Activated CD8-positive, alpha-beta memory T cell treated with anti-CD3 and anti-CD28 coated beads for 1 hour (primary cell): ENCODE measurements around the gene QRSL1.
"Not testable (repeated sequence)": the region's sequence is repeated elsewhere in the genome, so short reads cannot be mapped to it uniquely, and the experiment has no call there.

Experiments
- DNase-seq, 2 donors: peaks; one replicate each; pipeline ENCODE4 v3.0.0-alpha.2; 2020; ENCODE audit warnings: low read depth in 1 of 2; ENCODE audit errors: extremely low read depth in 1 of 2

Gene QRSL1, protein sequence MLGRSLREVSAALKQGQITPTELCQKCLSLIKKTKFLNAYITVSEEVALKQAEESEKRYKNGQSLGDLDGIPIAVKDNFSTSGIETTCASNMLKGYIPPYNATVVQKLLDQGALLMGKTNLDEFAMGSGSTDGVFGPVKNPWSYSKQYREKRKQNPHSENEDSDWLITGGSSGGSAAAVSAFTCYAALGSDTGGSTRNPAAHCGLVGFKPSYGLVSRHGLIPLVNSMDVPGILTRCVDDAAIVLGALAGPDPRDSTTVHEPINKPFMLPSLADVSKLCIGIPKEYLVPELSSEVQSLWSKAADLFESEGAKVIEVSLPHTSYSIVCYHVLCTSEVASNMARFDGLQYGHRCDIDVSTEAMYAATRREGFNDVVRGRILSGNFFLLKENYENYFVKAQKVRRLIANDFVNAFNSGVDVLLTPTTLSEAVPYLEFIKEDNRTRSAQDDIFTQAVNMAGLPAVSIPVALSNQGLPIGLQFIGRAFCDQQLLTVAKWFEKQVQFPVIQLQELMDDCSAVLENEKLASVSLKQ

DNA sequence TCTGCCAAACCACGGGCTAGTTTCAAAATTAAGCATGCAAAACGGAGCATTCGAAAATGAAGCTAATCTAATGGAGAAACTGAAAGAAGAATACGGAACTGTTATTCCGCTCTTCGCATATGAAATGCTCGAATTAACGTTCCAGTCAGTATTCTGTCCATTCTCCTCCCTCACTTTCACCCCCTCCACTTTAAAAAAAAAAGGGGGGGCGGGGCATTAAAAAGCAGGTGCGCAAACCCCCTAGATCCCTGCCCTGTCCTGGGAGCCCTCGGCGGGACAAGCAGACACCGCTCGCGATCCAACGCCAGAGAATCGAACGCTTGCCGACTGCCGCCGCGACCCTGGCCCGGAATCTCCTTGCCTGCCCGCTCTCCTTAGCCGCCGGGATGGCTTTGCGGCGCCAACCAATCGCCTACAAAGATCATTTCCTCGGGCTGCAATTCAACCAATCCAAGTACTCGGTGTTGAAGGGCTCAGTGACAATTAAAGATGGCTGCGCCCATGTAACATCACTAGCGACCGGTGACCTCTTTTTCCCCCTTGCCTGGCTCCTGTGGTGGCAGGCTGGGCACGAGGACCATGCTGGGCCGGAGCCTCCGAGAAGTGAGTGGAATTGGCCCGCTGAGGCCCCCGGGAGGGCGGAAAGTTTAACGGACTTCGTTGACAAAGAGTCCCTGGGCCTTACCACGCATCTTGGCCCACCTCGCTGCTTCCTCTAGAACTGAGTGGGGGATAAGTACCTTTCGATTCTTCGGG lies at the start of gene QRSL1, which contains the start of gene RTN4IP1:
TSS of gene QRSL1 (plus strand) at position 476 of the 756 bp plus-strand sequence. CDS start at position 580, 104 bp downstream.
TSS of gene RTN4IP1 (minus strand) at position 396 of the 756 bp plus-strand sequence. CDS start 477 bp downstream, outside the sequence.
- DNase-seq = peak; percentile 58 to 63

DNA sequence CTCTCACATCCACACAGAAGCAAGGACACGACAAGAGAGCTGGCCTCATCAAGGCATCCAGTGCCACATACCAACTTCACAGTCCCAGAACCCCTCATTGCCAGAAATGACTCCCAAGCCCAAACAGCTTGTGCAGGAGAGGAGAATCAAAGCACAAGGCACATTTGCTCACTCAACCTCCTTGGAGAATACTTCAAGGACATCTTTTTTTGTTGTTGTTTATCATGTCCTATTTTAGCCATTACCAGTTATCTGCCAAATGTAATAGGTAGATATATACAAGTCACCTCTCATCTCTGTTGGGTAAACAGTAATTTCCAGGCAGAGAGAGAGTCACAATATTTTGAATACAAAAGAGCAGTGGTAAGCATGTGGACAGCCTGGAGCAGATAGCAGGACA lies 47.9 kb upstream of the QRSL1 start:
- no peak for DNase-seq

DNA sequence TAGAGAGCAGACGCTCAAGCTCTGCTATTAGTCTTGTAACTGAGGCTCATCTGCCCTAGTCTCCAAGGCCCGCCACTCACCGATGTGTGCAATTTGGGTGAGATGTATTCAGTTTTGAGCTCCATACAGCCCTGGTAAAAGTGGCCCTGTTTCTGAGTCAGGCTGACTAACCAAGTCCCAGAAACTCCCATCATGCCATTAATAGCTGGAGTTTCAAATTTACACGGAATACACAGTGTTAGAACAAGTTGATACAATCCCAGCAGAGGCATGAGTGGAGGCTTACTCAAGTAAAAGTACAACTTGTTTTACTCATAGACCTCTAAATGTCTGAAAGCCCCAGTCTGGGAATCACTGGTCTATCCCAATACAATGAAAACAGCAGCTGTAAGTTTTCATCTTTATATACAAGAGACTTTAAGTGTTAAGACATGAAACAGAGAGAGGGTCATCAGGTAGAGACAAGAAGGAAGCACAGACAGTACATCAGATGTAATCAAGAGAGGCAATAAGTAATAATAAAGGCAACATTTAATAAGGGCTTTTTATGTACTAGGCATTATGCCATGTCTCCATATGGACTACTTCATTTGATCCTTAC lies 42.5 kb upstream of the QRSL1 start:
- no peak for DNase-seq

DNA sequence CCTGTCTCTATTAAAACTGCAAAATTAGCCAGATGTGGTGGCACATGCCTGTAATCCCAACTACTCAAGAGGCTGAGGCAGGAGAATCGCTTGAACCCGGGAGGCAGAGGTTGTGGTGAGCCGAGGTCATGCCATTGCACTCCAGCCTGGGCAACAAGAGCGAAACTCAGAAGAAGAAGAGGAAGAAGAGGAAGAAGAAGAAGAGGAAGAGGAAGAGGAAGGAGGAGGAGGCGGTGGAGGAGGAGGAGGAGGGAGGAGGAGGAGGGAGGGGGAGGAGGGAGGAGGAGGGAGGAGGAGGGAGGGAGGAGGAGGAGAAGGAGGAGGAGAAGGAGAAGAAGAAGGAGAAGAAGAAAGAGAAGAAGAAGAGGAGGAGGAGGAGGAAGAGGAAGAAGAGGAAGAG lies 40.4 kb upstream of the QRSL1 start:
- not testable (repeated sequence) for DNase-seq

DNA sequence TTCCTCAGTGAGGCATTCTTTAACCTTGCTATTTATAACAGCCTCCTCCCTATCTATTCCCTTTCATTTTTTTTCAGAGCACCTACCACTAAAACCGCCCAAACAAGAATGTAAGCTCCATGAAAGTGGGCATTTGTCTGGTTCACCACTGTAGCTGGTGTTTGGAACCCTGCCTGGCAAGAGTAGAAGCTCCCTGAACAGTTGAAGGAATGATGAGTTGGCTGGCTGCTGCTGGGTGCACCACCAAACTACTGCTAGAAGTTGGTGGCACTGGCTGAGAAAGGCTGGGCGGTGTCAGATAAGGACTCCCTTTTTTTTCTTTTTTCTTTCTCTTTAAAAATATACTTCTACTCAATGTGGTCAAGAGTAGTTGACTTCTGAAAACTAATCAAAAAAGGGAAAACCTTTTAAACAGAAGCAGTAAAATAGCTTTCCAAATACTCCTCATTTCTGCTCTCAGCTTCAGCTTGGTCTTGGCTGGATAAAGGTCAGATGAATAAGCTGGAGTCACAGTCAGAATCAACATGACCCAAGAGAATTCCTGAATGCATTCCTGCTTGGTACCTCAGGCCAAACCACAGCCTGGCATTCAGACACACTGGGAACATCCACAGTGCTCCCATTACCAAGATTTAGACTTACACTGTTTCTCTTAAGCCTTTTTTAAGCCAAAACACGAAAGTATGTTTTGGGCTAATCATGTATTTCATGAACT lies 38.1 kb upstream of the QRSL1 start:
- DNase-seq = no peak

DNA sequence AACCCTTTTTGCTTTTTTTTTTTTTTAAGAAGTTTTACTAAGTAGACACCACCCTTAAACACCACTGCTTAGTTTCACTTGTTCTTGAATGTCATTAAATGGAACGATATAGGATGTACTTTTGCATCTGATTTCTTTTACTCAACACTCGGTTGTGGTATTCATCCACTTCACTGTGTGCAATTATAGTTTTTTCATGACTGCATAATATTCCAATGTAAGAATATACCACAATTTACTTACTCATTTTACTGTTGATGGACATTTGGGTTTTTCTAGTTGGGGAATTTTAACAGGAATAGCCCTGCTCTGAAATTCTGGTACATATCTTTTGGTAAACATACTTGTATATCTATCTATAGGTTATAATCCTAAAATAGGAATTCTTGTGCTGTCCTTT lies 29.9 kb upstream of the QRSL1 start:
- no peak for DNase-seq

DNA sequence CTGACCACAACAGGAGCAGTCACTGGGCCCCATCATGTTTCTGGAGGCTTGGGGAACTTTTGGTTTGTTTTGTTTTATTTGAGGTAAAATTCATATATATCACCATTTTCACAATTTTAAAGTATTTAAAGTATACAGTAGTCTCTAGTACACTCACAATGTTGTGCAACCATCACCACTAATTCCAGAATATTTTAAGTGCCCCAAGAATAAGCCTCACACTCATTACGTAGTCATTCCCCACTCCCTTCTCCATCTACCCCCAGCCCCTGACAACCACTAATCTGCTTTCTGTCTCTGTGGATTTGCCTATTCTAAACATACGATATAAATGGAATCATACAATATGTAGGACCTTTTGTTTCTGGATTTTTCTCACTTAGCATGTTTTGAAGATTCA lies 29.0 kb upstream of the QRSL1 start:
- no peak for DNase-seq

DNA sequence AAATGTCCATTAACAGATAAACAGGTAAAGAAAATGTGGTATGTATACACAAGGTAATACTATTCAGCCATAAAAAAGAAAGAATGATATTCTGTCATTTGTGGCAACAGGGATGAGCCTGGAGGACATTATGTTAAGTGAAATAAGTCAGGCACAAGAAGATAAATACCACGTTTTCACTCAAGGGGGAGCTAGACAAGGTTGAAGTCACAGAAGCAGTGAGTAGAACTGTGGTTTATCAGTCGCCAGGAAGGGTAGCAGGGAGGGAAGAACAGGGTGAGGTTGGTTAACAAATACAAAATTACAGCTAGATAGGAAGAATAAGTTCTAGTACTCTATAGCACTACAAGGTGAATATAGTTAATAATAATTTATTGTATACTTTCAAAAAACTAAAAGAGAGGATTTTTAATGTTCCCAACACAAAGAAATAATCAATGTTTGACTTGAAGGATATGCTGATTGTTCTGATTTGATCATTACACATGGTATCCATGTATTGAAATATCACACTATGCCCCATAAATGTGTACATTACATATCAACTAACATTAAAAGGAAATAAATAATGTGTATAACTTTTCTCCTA lies 21.2 kb upstream of the QRSL1 start:
- no peak for DNase-seq

DNA sequence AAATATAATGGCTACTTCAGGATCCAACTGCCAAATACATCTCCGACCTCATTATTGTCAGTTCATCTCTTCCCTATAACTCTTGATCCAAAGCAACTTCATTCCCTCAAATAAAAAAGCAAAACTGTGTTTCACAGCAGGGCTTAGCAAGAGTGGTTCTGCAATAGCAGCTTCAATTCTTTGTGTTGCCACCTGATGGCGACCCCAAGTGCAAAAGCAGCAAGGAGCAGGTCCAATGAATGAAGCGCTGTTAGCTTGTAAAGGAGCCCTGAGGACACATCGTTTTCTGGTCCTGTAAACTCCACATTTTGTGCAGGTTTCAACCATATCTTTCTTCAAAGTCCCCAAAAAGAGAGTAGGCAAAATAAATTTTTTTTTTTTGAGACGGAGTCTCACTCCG lies 19.7 kb upstream of the QRSL1 start:
- DNase-seq = no peak

DNA sequence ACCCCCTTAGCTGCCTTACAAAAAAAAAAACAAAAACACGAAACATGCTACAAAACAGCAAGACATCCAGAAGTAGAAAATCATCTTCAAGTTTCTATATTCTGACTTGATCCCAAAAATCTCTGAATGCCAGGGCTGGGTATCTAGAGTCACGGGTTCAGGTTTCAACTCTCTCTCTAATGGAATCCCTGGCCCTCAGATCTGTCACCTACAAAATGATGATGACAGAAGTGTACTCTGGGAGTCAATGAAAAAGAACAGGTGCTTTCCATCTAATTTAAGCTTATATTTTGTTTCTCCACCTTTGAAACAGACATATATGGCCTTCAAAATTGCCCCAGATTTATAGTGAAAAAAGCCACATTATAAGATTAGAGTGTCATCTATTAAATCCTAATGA lies 18.3 kb upstream of the QRSL1 start:
- DNase-seq = no peak

DNA sequence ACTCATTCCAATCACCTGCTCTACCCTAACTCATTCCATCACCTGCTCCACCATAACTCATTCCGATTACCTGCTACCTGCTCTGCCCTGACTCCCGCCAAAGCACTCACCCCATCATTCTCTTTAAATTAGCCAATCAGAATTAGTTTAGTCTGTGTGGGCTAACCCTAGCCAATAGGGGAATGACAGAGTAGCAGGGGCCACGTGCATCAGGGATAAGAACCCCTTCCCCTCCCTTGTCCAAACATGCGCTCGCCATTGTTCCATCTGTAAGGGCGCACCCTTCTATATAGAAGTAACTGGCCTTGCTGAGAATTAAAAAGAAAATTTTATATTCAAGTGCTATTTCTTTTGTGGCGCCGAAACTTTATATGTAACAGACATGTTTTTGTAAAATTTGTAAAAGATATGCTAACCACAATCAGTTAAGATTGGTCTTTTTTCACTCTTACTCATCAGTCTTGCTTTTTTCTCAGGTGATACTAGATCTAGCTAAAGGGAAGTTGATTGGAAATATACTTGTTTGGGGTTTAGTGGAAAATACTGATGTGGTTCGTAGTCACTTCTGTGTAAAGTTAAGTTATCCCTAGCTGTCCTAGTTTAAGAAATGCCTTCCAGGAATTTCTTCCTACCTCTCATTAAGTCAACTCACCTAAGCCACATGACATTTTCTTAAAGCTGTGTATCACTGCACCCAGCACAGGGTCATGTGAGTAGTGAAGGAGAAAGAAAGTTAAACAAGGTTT lies 16.5 kb upstream of the QRSL1 start:
- DNase-seq = no peak

DNA sequence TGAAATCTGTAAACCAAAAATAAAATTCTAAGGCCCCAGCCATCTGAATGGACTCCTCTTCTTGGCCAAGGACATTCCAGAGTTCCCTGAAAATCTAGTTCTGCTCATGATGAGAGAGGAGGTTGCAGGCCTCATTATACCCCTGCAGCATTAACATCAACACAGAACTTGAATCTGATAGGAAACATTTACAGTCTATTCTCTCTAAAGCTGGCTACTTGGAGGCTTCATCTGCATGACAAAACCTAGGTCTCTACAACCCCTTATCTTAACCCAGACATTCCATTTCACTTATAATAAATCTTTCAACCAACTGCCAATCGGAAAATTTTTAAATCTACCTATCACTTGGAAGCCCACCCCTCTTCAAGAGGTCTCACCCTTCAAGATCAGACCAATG lies 15.8 kb upstream of the QRSL1 start:
- DNase-seq = no peak

DNA sequence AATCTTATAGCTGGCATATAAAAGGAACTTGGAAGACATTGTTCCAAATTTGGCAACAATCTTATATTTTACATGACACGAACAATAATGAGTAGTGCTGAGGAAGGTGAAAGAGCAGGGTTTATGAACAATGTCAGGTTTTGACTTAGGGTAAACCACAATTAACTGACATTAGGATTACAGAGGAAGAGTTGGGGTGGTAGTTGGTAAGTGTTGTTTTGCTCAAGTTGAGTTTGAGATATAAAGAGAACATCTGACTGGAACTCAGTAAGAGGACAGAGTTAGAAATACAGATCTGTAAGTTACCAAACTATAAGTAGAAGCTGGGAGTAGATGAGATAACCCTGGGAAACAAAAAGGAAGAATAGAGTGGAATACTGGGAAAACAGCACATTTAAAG lies 15.2 kb upstream of the QRSL1 start:
- no peak for DNase-seq

DNA sequence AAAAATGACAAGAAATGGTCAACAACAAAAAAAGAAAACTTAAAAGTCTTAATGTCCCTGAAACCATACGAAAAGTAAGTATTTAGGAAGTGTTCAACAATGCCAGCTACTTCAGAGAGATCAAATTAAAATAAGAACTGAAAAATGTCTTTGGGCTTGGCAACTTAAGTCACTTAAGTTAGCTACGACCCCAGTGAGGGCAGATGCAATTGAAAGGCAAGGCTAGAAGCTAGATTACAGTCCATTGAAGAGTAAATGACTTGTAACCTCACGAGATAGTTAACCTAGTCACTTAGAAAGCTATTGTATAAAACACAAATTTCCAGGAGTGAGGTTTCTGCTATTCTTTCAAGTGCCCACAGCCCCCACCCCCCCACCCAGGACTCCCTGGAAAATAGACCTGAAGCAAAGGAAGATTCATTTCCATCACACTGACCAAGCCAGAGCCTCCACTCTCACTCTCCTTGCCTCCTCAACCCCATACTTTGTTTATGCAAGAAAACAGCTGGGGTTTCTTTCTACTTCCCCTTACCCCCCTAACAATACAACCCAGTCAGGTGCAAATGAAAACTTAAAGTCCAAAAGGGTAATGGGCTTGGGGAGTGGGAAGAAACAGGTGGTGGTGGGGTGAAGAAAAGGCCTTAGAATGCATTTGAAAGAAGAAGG lies 14.7 kb upstream of the QRSL1 start:
- no peak for DNase-seq

DNA sequence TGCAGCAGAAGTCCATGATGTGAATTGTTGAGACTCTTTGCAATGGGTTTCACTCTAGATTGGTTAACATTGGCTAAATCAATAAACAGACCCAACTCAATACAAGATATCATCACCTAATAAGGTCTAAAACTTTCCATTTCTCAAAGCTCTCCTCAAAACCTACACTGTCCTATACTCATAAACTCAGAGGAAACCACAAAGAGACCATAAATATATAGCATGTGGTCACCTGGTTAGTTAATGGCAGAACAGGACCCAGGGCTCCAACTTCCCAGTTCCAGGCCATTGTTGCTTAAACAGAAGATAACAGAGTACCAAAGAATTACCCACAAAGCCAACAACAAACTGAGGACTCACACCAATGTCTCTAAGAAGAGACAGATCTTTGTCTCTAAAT lies 12.1 kb upstream of the QRSL1 start:
- no peak for DNase-seq

DNA sequence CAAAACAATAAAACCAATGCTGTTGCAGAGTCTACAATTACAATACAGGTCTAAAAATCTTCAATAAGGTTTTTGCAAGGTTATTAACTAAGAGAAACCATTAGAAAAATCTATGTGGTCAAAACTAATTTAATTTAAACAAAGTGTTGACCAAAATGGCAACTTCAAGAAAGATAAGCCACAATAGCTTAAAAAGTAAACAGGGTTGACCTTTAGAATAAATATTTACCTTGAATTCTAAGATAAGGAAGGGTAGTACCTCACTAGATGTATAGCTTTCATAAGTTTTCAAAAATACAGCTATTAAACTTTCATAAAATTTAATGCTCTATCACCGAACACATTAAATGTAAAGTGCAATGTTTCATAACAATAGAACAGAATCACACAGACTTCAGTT lies 11.5 kb upstream of the QRSL1 start:
- no peak for DNase-seq

DNA sequence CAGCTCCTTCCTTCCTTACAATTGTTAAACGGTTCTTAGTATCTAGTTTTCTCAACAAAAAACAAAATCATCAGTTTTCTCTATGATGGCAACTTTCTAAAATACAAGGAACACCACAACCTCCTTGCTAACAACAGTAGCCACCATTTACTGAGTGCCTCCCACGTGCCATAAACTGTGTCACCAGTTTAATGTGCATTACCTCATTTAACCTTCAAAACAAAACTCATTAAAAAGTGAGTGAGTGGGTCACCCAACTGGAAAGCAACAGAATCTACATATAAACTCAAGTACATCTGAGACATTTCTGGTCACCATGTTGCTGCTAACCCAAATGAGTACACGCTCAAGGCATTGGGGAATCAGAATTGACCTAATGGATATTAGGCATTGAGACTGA lies 11.1 kb upstream of the QRSL1 start:
- DNase-seq = no peak

DNA sequence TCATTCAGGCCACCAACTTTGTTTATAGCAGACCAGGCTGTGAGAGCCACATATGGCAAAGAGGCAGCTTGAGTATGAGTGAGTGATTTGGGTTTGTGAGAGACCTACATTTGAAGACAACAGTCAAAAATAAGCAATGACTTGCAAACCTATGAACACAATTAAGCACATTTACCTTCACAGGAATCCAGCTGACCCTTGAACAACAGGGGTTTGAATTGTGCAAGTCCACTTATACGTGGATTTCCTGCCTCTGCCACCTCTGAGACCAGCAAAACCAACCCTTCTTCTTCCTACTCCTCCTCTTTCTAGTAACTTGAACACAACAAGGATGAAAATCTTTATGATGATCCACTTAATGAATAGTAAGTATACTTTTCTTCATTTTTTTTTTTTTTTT lies 10.2 kb upstream of the QRSL1 start:
- no peak for DNase-seq

DNA sequence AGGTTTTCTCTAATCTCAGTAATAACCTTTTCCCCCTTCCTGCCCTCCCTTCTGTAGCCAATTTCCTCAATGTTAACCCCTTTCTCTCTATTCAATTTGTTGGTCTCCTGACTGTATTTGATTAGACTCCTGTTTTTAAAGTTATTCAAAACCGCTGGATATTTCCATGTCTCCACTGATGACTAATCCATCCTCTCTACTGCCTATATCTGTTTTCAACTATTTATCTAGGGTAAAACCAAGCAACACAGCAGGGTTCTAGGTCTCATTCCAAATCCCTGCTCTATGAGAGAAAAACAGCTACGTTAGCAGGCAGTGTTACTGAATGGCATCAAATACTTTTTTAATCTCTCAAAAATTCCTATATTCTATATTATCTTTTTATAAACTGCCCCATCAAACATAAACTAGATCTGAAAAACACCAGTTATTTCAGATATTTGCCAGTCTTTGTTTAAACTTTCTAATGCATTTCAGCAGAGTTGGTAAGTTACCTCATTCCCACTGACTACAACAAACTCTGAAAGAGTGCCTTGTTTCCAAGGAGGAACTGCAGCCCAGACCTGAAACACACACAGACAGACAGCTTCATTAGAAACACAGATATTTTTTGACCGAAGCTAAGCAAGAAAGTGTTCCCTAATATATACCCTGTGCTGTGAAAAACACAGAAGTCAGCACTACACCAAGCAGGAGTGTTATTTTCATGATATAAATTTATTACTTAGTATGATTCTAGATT lies 8.3 kb upstream of the QRSL1 start:
- DNase-seq = no peak
